K562 (cell line): ENCODE data around the gene HOXB6. TPM values are rescaled to one million over a fixed set of nuclear protein-coding genes. Genes with fewer than 3 reads are reported as not detected.
A peak's percentile ranks its signal among the peaks of the same experiment; 100 is the strongest.

Experiments
- ATAC-seq: fragments of 200-7000 bp; cut with Tn5 transposase; 3 replicates; pipeline ENCODE4 v1.9.1; 2020; ENCODE audit warnings: moderate library complexity
- BruUV-seq: library from RNA; stranded (reverse); fragments of 400-500 nt; replicated peaks from 2 replicates; lab custom pipeline; 2021; lab: Mats Ljungman, UMichigan
- CTCF ChIA-PET: fragments of 300-600 bp; formaldehyde crosslinking; extraction: SDS; loops from one replicate; lab custom pipeline; 2021; ENCODE audit warnings: low intra/inter-chr PET ratio; lab: Yijun Ruan, JAX
- POLR2A ChIA-PET: fragments of 300-600, 350-650 bp; sonication (Branson Sonifier 250); formaldehyde crosslinking; extraction: SDS; loops from one replicate; lab custom pipeline; 2021; ENCODE audit warnings: antibody characterized with exemption, inconsistent platforms; lab: Yijun Ruan, JAX
- DNase-seq, 4 experiments: peaks; one replicate each; pipeline versions ENCODE4 v3.0.0 to v3.0.0-alpha.2; 2011 to 2018; ENCODE audit warnings: low spot score in 3 of 4, mixed read lengths in 3 of 4; ENCODE audit errors: extremely low read depth in 1 of 4
- FAIRE-seq: peaks from 2 replicates; lab custom pipeline; 2011; peaks lifted over from hg19 to GRCh38; lab: Jason Lieb, UNC
- H2AFZ ChIP-seq: 2 replicates; pipeline ENCODE4 v1.6.0; 2011; ENCODE audit warnings: low read depth, low read length, control low read depth, inconsistent platforms
- H3K27ac ChIP-seq: fragments of 200-600 bp; 3 replicates; pipeline ENCODE4 v1.8.0; 2011; ENCODE audit warnings: low read depth, mild to moderate bottlenecking, control low read depth, inconsistent platforms, low read length, moderate library complexity, mixed read lengths; ENCODE audit errors: extremely low read depth
- H3K27me3 ChIP-seq, 2 experiments: fragments of 300-600 bp in 1 of 2; 2 replicates in 1 of 2; 3 replicates in 1 of 2; pipeline versions ENCODE4 v1.6.0 to v1.8.0; 2011; ENCODE audit warnings: inconsistent platforms in 2 of 2, low read length in 2 of 2, mild to moderate bottlenecking in 1 of 2, mixed read lengths in 1 of 2, moderate library complexity in 1 of 2; ENCODE audit not compliant: control insufficient read depth in 2 of 2, insufficient read depth in 2 of 2
- H3K36me3 ChIP-seq: fragments of 300-600 bp; 3 replicates; pipeline ENCODE4 v1.8.0; 2011; ENCODE audit warnings: mild to moderate bottlenecking, low read length, inconsistent platforms; ENCODE audit not compliant: control insufficient read depth, insufficient read depth
- H3K4me1 ChIP-seq, 2 experiments: fragments of 200-600 bp in 1 of 2; replicated peaks in 1 of 2; 2 replicates in 1 of 2; 3 replicates in 1 of 2; pipeline versions ENCODE4 v1.5.1 to v1.8.0; 2011; ENCODE audit warnings: inconsistent platforms in 2 of 2, low read length in 2 of 2, mild to moderate bottlenecking in 1 of 2, mixed read lengths in 1 of 2, moderate library complexity in 1 of 2; ENCODE audit not compliant: control insufficient read depth in 2 of 2, insufficient read depth in 2 of 2
- H3K4me2 ChIP-seq: 2 replicates; pipeline ENCODE4 v1.6.1; 2011; ENCODE audit warnings: low read length, control low read depth, inconsistent platforms, mixed read lengths; ENCODE audit not compliant: insufficient read depth
- H3K4me3 ChIP-seq: fragments of 200-600 bp; sonication (generic), shearing (Covaris generic); 2 replicates; pipeline ENCODE4 v1.5.1; 2016; ENCODE audit warnings: control low read depth, inconsistent platforms
- H3K79me2 ChIP-seq: fragments of 200-600 bp; 3 replicates; pipeline ENCODE4 v1.8.0; 2011; ENCODE audit warnings: low read length, inconsistent platforms; ENCODE audit not compliant: control insufficient read depth, insufficient read depth
- H3K9ac ChIP-seq, 2 experiments: 2 replicates each; pipeline versions ENCODE4 v1.6.0 to v1.6.1; 2011; ENCODE audit warnings: low read depth in 2 of 2, low read length in 2 of 2, control low read depth in 1 of 2, inconsistent platforms in 1 of 2, mild to moderate bottlenecking in 1 of 2, mixed read lengths in 1 of 2; ENCODE audit not compliant: insufficient read depth in 1 of 2
- H3K9me1 ChIP-seq: one replicate; pipeline ENCODE4 v1.6.0; 2011; ENCODE audit warnings: inconsistent platforms, mild to moderate bottlenecking, low read length, moderate library complexity; ENCODE audit not compliant: control insufficient read depth, insufficient read depth
- H3K9me3 ChIP-seq: replicated peaks from 2 replicates; pipeline ENCODE4 v1.5.1; 2011; ENCODE audit warnings: low read depth, low read length, inconsistent platforms; ENCODE audit not compliant: control insufficient read depth, insufficient read depth
- H4K20me1 ChIP-seq: replicated peaks from 2 replicates; pipeline ENCODE4 v1.6.1; 2011; ENCODE audit warnings: low read length, inconsistent platforms, mixed read lengths; ENCODE audit not compliant: control insufficient read depth, insufficient read depth
- CEBPB ChIP-seq: fragments of 450-650 bp; IDR thresholded peaks from 2 replicates; pipeline ENCODE4 v1.6.1; 2016; ENCODE audit warnings: missing genetic modification characterization, missing compliant biosample characterization
- COPS2 ChIP-seq: fragments of 450-650 bp; conservative IDR thresholded peaks from 2 replicates; pipeline ENCODE4 v1.6.1; 2016; ENCODE audit warnings: mild to moderate bottlenecking, moderate library complexity
- DACH1 ChIP-seq: fragments of 450-650 bp; IDR thresholded peaks from 2 replicates; pipeline ENCODE4 v1.6.1; 2018; ENCODE audit not compliant: partially characterized antibody
- HIVEP1 ChIP-seq: fragments of 250-450 bp; sonication (Bioruptor Pico); IDR thresholded peaks from 2 replicates; pipeline ENCODE4 v1.4.0; 2020; ENCODE audit warnings: mild to moderate bottlenecking
- KDM4B ChIP-seq, 2 experiments: fragments of 450-650 bp in 1 of 2; sonication (generic) in 1 of 2; IDR thresholded peaks; 2 replicates each; pipeline ENCODE4 v1.6.1; 2016 to 2017; ENCODE audit warnings: borderline replicate concordance in 2 of 2, antibody characterized with exemption in 1 of 2, low read depth in 1 of 2, mild to moderate bottlenecking in 1 of 2
- MEF2D ChIP-seq: conservative IDR thresholded peaks from 2 replicates; pipeline ENCODE4 v1.6.1; 2016; ENCODE audit warnings: low read depth, missing genetic modification characterization, missing compliant biosample characterization
- NR3C1 ChIP-seq: sonication (generic); formaldehyde crosslinking; IDR thresholded peaks from 2 replicates; pipeline ENCODE4 v1.8.1; 2022; ENCODE audit warnings: missing genetic modification reagents
- NR4A1 ChIP-seq, 2 experiments: fragments of 250-450 bp in 1 of 2; fragments of 450-650 bp in 1 of 2; sonication (Bioruptor Pico) in 1 of 2; IDR thresholded peaks; 2 replicates each; pipeline versions ENCODE4 v1.4.0 to v1.6.1; 2016 to 2020; ENCODE audit warnings: mild to moderate bottlenecking in 2 of 2, missing compliant biosample characterization in 1 of 2, missing genetic modification characterization in 1 of 2, moderate library complexity in 1 of 2
- POLR3G ChIP-seq: IDR thresholded peaks from 2 replicates; pipeline ENCODE4 v1.6.1; 2011; ENCODE audit not compliant: insufficient read length, insufficient replicate concordance; ENCODE audit errors: extremely low read depth
- RFX7 ChIP-seq: fragments of 250-450 bp; sonication (Bioruptor Pico); IDR thresholded peaks from 2 replicates; pipeline ENCODE4 v1.5.1; 2021; ENCODE audit warnings: mild to moderate bottlenecking
- SAP30 ChIP-seq: fragments of 200-600 bp; sonication (generic); IDR thresholded peaks from 2 replicates; pipeline ENCODE4 v1.6.1; 2012; ENCODE audit warnings: borderline replicate concordance, low read depth, mild to moderate bottlenecking, moderate library complexity, low read length, control low read depth, inconsistent platforms; ENCODE audit not compliant: insufficient read depth, poor library complexity, severe bottlenecking
- SMAD2 ChIP-seq: fragments of 150-350 bp; IDR thresholded peaks from 2 replicates; pipeline ENCODE4 v1.6.1; 2014; ENCODE audit warnings: low read depth, mild to moderate bottlenecking, low read length
- SPI1 ChIP-seq: IDR thresholded peaks from 2 replicates; pipeline ENCODE4 v1.6.1; 2011; ENCODE audit warnings: low read depth, low read length, control low read depth, borderline replicate concordance
- TAF7 ChIP-seq: fragments of 450-650 bp; IDR thresholded peaks from 2 replicates; pipeline ENCODE4 v1.6.1; 2016; ENCODE audit warnings: missing genetic modification characterization, missing compliant biosample characterization
- TFAM ChIP-seq: fragments of 250-450 bp; sonication (Bioruptor Pico); conservative IDR thresholded peaks from 2 replicates; pipeline ENCODE4 v1.5.0; 2021; ENCODE audit warnings: mild to moderate bottlenecking, moderate library complexity
- ZNF384 ChIP-seq: IDR thresholded peaks from 2 replicates; pipeline ENCODE4 v1.6.1; 2012; ENCODE audit warnings: low read depth, low read length, improper control_type of control experiment
- ZNF695 ChIP-seq: fragments of 450-650 bp; formaldehyde crosslinking; IDR thresholded peaks from 2 replicates; pipeline ENCODE4 v1.4.0; 2020; ENCODE audit warnings: mild to moderate bottlenecking, moderate library complexity
- WGBS: fragments of 100-300 bp; shearing (Covaris generic); methylation state at CpG from one replicate; pipeline ENCODE4 v1.1.6; 2016; ENCODE audit warnings: low coverage, mixed read lengths; ENCODE audit not compliant: insufficient coverage; ENCODE audit errors: missing lambda C conversion rate; 5-methylcytosine and 5-hydroxymethylcytosine counted together
- in situ Hi-C: fragments of 300-500 bp; cut with MboI; formaldehyde crosslinking; loops from 4 replicates; pipeline ENCODE4 v1.15.0; 2018; ENCODE audit warnings: inconsistent platforms, mixed read lengths
- intact Hi-C: fragments of 100-400 bp; cut with micrococcal nuclease; formaldehyde crosslinking; loops from 2 replicates; pipeline ENCODE4 v1.14.2; 2022
- polyA plus RNA-seq, 8 experiments: library from polyadenylated mRNA; depleted of rRNA in 4 of 8; stranded (reverse) in 5 of 8; unstranded in 3 of 8; fragments of >200 nt; fragmentation: Nextera tagmentation in 2 of 8; fragmentation: Illumina TruSeq in 1 of 8; extraction: Ambion mirVana in 2 of 8; extraction: Trizol in 1 of 8; gene quantifications; 2 replicates each; pipeline versions ENCODE4 v1.2.1 to v1.2.3, GENCODE V29; 2011 to 2014; ENCODE audit warnings: inconsistent platforms in 1 of 8, missing spikeins in 1 of 8
- total RNA-seq, 7 experiments: library from RNA; depleted of rRNA in 6 of 7; stranded (reverse); fragments of >200 nt in 6 of 7; fragmentation: Illumina TruSeq in 2 of 7; extraction: Trizol in 2 of 7; gene quantifications; 2 replicates each; pipeline versions ENCODE4 v1.2.1 to v1.2.3, GENCODE V29; 2011 to 2021; ENCODE audit warnings: low replicate concordance in 1 of 7

Gene HOXB6
- total and polyA plus RNA-seq, 9 of the 15 experiments (the other 6 are each of a cell fraction or from before 2014, with no cell fraction given): 1.2 to 14.8 (median 4.9) TPM

GRCh38 chr17:48644910-48645557 is 40.2 kb upstream of the HOXB6 start:
- no TSS peak for BruUV-seq
- in situ Hi-C loops (no loop called here), intact Hi-C loops (no loop called here)
- 43% methylated on average over 6 of the region's 6 CpGs for WGBS
- H3K27ac ChIP-seq: peak overlapping the region; percentile 15; the same call in 2 of the 3 replicates
- H2AFZ ChIP-seq: no peak overlapping the region
- ATAC-seq (no peak), FAIRE-seq (no peak), DNase-seq (no peak)
- H3K4me3 ChIP-seq: peak overlapping the region; percentile 56
- peaks cover 15 to 39% of the 10 kb centered on the region in 2 experiments; a peak in 4 of 5 replicates for H3K4me1 ChIP-seq
- peaks cover 41% of the 10 kb centered on the region for H3K79me2 ChIP-seq
- no peaks in the 10 kb centered on the region for H4K20me1 ChIP-seq
- no peak for TF ChIP-seq ZNF384
- peak; percentile 48; the same call in 1 of the 2 replicates for TF ChIP-seq SPI1
- ChIA-PET POLR2A (interaction anchor here (1.3 to 1.7 kb wide), 2 partner anchors 10 to 13 kb away, joined by 3 to 8 read pairs; no protein-coding TSS in a partner anchor), CTCF (no interaction called here)
- H3K4me2 ChIP-seq: peak overlapping the region; percentile 73
- H3K9me1 ChIP-seq: no peaks in the 10 kb centered on the region
- H3K36me3 ChIP-seq: no peaks in the 10 kb centered on the region
- H3K27me3 ChIP-seq: no peaks in the 10 kb centered on the region
- peak overlapping the region; percentile 45 to 70; a peak in 3 of 4 replicates for H3K9ac ChIP-seq
- H3K9me3 ChIP-seq: no peaks in the 10 kb centered on the region

GRCh38 chr17:48644159-48644558 is 39.4 kb upstream of the HOXB6 start:
- Histone ChIP-seq H4K20me1 (no peaks in the 10 kb centered on the region), H3K9me3 (no peaks in the 10 kb centered on the region), H3K4me2 (no peak overlapping the region), H3K79me2 (peaks cover 41% of the 10 kb centered on the region), H3K4me1 (peaks cover 23 to 42% of the 10 kb centered on the region in 2 experiments; a peak in 4 of 5 replicates), H3K27ac (no peak overlapping the region), H3K9ac (peak overlapping the region in 1 of 2 experiments; percentile 52; a peak in 1 of 4 replicates), H3K27me3 (no peaks in the 10 kb centered on the region), H3K36me3 (no peaks in the 10 kb centered on the region), H3K9me1 (peaks cover 4% of the 10 kb centered on the region), H3K4me3 (no peak overlapping the region), H2AFZ (no peak overlapping the region)
- WGBS: 31% methylated on average over 1 of the region's 1 CpG
- ATAC-seq: no peak
- ChIA-PET CTCF (no interaction called here), POLR2A (interaction anchor here (1.3 to 1.7 kb wide), 2 partner anchors 11 to 12 kb away, joined by 3 to 8 read pairs; no protein-coding TSS in a partner anchor)
- in situ Hi-C loops (no loop called here), intact Hi-C loops (no loop called here)
- no peak for DNase-seq
- no TSS peak for BruUV-seq
- no peak for FAIRE-seq
- TF ChIP-seq SMAD2 (no peak), HIVEP1 (no peak), RFX7 (CRISPR knock-in tag) (no peak), POLR3G (no peak), SAP30 (no peak), KDM4B (IDR thresholded peaks at IDR 0.05; ENCODE audit: borderline replicate concordance in 2 of 2, low read depth in 1 of 2) (no peak), TAF7 (tag) (no peak), NR4A1 (CRISPR knock-in tag; IDR thresholded peaks at IDR 0.05) (no peak), NR4A1 (tag; IDR thresholded peaks at IDR 0.05) (no peak), TFAM (CRISPR knock-in tag) (no peak), COPS2 (no peak), DACH1 (no peak), ZNF695 (CRISPR knock-in tag) (no peak), CEBPB (tag) (no peak), NR3C1 (no peak), MEF2D (no peak)
